ENCODE results near the gene ARL15. TPM values are rescaled to one million over a fixed set of nuclear protein-coding genes. Genes with fewer than 3 reads are reported as not detected.
"Not testable (repeated sequence)": the region's sequence is repeated elsewhere in the genome, so short reads cannot be mapped to it uniquely, and the experiment has no call there.

Gene ARL15
- total RNA-seq, 4 donors from 2014 or later, result 16.6 to 48.8 (median 32.3) TPM

- TF ChIP-seq POLR2A (IDR thresholded peaks at IDR 0.05), result no peak
- TF ChIP-seq CTCF (IDR thresholded peaks at IDR 0.05), result no peak
- H3K4me3 ChIP-seq (ENCODE audit: low read depth, poor library complexity, severe bottlenecking), result no peak overlapping the region
- DNase-seq (ENCODE audit: low spot score in 2 of 2), result no peak
- intact Hi-C loops (cut with DNase I; ENCODE audit: low total_unique reads), result no loop called here
- WGBS, 2 donors, result 71 to 73% methylated on average over 5 of the region's 5 CpGs
Observed at GRCh38 chr5:53871050-53871449, 439.3 kb downstream of the ARL15 start.

- 90 to 93% methylated on average over 17 of the region's 17 CpGs for WGBS, 2 donors
- TF ChIP-seq CTCF (IDR thresholded peaks at IDR 0.05) (no peak), POLR2A (IDR thresholded peaks at IDR 0.05) (no peak)
- intact Hi-C loops (cut with DNase I; ENCODE audit: low total_unique reads), result no loop called here
- no peak for DNase-seq (ENCODE audit: low spot score in 2 of 2)
- no peak overlapping the region for H3K4me3 ChIP-seq (ENCODE audit: low read depth, poor library complexity, severe bottlenecking)
Observed at GRCh38 chr5:53858700-53859456, 451.5 kb downstream of the ARL15 start.

- TF ChIP-seq POLR2A (IDR thresholded peaks at IDR 0.05) (no peak), CTCF (IDR thresholded peaks at IDR 0.05) (no peak)
- no peak for DNase-seq (ENCODE audit: low spot score in 2 of 2)
- no peak overlapping the region for H3K4me3 ChIP-seq (ENCODE audit: low read depth, poor library complexity, severe bottlenecking)
- intact Hi-C loops (cut with DNase I; ENCODE audit: low total_unique reads), result no loop called here
- 73 to 98% methylated on average over 3 of the region's 3 CpGs for WGBS, 2 donors
Observed at GRCh38 chr5:53856506-53856905, 453.9 kb downstream of the ARL15 start.

- DNase-seq (ENCODE audit: low spot score in 2 of 2); intact Hi-C loops (cut with DNase I; ENCODE audit: low total_unique reads): not testable (repeated sequence)
- 87 to 93% methylated on average over 13 to 19 of the region's 19 CpGs for WGBS, 2 donors
Observed at GRCh38 chr5:53836851-53837430, 473.4 kb downstream of the ARL15 start.

GRCh38 chr5:53834500-53834899 is 475.9 kb downstream of the ARL15 start:
- no peak for TF ChIP-seq POLR2A (IDR thresholded peaks at IDR 0.05)
- intact Hi-C loops (cut with DNase I; ENCODE audit: low total_unique reads), result no loop called here
- no peak overlapping the region for H3K4me3 ChIP-seq (ENCODE audit: low read depth, poor library complexity, severe bottlenecking)
- 52 to 60% methylated on average over 4 of the region's 4 CpGs for WGBS, 2 donors
- DNase-seq (ENCODE audit: low spot score in 2 of 2), result no peak

More at GRCh38 chr5:53836851-53837430, 473.4 kb downstream of the ARL15 start:
- not testable (repeated sequence) for H3K4me3 ChIP-seq (ENCODE audit: low read depth, poor library complexity, severe bottlenecking)

MicroRNA genes within 50 kb of the gene (microRNA counts, 767-probe panel; counts per million panel counts)
- microRNA hsa-miR-581, result 0 to 358 counts per million in 2 donors

Small RNA genes lying within 50 kb of the gene (microRNA-seq; reads per million reads assigned to microRNA genes)
- gene MIR4459 (ENCODE audit: borderline number of aligned reads in 1 of 2, borderline replicate concordance in 2 of 2) (0 reads per million in 2 donors), gene MIR581 (ENCODE audit: borderline number of aligned reads in 1 of 2, borderline replicate concordance in 2 of 2) (0 reads per million in 2 donors)

Other genes starting within 250 kb of the ARL15 start
- 1 to 10 TPM in 1 of 4 donors, under 1 TPM in 2, not detected in 1; 0.49 to 1.3 (median 0.91) TPM for gene HSPB3, start 145.1 kb upstream of the ARL15 start, total RNA-seq
- gene SNX18, start 207.2 kb upstream of the ARL15 start, total RNA-seq, result 10 to 100 TPM; 38.5 to 59.6 (median 51.2) TPM